ENCODE results near the gene LSM14B.
"Not testable (repeated sequence)": the region's sequence is repeated elsewhere in the genome, so short reads cannot be mapped to it uniquely, and the experiment has no call there.

Gene LSM14B

DNA sequence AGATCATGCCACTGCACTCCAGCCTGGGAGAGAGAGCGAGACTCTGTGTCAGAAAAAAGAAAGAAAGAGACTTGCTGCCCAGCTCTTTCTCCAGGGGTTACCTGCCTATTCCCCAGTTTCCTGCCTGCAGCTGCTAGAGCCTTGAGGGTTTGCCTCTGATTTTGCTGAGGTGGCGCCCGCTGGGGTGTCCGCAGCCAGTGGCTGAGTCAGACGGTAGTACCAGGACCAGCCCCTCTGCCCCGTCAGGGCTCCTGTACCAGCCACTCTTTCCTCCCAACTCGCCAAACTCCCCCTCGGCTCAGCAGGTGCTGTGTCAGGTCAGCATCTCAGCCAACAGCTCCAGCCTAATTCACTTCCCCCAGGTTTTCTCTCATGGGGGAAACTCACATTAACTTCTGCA lies 7.4 kb upstream of the LSM14B start:
- DNase-seq: no peak

DNA sequence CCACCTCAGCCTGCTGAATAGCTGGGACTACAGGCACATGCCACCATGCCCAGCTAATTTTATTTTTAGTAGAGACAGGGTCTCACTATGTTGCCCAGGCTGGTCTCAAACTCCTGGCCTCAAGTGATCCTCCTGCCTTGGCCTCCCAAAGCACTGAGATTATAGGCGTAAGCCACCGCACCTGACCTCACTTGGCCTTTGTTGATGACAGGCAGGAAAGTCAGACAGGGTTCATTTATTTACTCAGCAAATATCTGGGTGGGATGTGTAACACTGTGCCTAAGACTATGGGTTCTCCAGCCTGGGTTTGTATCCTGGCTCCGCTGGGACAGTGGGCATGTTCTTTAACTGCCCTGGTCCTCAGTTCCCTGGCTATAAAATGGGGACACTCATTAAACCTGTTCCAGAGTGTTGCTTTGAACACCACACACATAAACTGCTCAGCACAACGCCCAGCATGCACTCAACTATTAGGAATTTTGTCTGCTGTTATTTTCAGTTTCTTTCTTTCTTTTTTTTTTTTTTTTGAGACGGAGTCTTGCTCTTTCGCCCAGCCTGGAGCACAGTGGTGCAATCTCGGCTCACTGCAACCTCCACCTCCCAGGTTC lies 6.4 kb upstream of the LSM14B start:
- DNase-seq: not testable (repeated sequence)

DNA sequence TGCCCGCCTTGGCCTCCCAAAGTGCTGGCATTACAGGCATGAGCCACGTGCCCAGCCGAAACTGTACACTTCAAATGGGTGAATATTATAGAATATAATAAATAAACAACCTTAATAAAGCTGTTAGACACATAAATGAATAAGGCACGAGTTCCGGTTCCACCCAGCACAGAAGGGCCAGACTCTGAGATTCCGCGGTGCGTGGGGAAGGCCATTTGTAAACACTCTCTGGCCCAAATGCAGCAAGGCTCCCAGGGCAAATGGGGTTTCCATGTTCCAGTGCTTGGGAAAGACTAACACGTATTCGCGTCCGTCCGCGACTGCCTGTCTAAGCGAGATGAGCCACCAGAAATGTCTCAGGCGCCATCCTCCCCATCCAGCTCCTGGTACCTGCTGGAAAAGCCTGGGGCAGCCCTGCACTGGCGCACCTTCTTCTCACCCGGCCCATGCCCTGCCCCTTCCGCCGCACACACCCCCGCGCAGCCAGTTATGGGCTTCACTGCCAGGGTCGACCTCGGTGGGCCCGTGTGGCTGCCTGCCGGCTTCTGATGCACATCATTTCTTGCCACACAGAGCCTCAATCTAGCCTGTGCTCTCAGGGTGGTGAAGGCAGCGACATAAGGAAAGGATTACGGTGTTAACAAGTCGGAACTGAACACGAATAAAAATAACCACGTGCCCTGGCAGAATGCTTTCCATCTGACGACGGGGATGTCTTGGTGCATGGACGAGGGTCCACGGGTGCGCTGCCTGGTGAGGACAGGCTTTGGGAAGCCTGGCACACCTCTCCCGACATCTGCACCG lies 5.5 kb upstream of the LSM14B start:
- no peak for DNase-seq

DNA sequence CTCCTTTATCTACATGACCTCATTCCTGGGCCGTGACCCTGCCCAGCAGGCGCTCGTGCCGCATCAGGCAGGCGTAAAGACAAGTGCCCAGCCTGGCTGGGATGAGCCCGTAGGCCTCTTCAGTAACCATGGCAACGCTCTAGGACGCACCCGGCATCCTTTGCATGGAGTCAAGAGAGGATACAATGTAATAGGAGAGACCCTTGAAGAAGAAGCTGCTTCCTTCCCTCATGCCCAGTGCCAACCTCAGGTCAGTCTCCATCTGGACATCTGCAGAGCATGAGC lies 5.0 kb upstream of the LSM14B start:
- DNase-seq: no peak

DNA sequence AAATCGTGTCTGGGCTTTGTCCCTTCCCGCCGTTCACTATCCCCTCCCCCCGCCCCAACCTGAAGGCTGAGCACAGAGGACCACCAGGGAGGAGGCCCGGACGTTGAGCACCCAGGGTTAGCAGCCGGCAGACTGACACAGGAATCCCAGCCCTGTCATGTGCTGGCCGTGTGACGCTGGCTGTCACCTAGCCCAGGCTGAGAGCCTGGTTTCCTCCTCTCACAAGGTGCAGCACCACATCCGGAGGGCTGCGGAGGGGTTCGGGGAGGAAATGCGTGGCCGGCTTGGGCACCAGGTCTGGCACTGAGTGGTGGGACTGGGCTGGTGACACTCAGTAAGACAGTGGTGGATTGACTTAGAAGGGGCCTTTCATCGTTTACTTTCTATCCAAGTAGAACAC lies 4.6 kb upstream of the LSM14B start:
- peak; percentile 83 for DNase-seq

DNA sequence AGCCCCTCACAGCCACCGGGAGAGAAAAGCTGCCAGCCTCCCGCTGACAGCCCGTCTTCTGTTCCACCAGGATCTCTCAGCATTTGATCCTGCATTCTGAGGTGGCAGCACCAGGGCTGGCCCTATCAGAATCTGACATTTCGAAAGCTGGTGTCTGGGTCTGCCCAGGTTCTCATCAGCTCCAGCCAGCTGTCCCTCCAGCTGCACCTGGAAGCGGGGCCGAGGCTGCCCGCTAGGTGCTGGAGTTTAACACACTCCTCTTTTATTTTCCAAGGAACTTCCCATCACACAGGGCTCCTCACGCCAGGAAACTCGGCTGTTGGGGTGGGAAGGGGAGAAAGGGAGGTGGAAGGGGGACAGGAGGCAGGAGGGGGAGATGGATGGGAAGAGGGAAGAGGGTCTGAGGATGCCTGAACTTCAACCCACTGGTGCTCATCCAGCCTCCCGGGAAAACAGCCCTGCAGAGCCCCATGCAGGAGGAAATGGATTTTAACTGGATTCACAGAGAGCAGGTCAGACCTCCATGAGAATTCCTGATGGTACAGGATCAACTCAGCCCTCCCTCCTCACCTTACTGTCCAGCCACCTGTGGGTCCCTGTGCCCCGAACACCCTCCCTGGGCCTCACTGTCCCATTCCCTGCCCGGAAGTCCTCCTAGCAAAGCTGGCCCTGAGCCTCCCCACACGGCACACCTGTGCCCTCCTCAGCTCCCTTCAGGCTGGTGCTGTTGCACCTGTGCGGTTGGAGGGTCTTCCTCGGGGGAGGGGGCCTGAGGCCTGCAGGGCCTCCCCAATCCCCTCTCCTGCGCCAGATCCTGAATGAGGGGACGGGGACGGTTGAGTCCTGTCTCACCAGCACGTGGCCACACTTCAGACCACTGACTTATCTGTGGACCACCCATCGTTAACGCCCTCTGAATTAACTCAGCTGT lies 3.9 kb upstream of the LSM14B start:
- no peak for DNase-seq

DNA sequence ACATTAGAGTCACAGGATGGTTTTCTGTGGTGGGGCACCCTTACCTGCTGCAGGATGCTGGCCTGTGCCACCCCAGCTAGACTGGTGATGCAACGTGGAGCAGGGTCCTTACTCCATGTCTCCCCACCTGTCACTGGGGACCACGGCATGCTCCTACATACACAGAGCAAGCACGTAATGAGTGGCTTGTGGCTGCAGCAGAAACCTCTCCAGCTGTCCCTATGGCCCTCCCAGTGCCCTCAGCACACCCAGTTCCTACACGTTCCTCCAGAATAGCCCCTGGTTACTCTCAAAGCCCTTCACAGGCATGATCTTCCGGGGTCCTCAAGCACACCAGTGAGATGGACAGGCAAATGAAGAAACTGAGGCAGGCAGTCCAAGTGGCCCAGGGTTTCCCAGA lies 3.2 kb upstream of the LSM14B start:
- no peak for DNase-seq

DNA sequence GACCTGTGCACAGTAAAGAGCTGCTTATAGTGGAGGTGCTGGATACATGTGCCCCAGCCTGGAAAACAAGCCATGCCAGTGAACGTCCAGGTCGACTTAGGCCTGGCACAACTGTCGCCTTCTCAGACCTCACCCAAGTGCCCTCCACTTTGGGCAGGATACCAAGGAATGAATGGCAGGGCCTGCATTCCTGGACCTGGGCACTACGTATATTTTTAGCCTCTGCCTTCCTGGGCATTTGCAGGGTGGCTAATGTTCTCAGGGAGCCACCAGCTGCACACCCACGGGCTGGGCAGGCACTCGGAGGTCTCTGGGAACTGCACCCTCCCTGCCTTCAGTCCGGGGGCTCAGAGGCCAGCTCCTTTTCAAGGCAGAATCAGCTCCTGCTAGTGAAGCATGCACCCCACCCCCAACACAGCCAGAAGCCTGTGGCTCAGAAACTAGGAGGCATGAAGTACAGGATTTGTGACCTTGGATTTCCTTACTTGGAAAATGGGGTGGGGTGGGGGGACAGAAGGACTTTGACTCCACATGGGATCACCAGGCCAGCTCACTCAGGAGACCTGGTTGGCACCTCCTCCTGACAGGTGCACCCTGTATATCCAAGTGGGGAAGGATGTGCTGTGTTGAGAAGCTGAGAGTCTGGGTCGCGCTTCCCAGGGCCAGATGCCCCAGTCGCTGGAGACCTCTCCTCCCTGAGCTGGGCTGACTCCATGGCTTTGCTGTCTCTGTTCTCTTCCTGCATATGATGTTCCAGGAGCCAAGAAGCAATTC lies 2.5 kb upstream of the LSM14B start:
- DNase-seq: no peak

DNA sequence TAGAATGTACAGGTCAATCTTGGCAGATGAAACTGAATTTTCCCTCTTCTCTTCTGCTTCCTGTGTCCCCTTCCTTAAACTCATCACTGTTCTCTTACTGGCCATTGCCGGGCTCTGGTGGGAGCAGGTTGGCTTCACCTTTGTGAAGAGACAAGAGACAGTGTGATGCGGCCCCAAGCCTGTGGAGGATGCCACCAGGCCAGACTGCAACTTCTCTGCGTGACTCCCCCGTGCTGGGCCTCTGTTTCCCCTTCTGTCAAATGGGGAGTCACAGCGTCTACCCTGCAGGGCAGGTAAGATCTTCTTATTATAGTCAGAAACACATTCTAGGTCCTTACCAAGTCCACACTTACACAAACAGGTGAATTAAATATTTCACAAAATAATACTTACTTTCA lies 1.9 kb upstream of the LSM14B start:
- no peak for DNase-seq

DNA sequence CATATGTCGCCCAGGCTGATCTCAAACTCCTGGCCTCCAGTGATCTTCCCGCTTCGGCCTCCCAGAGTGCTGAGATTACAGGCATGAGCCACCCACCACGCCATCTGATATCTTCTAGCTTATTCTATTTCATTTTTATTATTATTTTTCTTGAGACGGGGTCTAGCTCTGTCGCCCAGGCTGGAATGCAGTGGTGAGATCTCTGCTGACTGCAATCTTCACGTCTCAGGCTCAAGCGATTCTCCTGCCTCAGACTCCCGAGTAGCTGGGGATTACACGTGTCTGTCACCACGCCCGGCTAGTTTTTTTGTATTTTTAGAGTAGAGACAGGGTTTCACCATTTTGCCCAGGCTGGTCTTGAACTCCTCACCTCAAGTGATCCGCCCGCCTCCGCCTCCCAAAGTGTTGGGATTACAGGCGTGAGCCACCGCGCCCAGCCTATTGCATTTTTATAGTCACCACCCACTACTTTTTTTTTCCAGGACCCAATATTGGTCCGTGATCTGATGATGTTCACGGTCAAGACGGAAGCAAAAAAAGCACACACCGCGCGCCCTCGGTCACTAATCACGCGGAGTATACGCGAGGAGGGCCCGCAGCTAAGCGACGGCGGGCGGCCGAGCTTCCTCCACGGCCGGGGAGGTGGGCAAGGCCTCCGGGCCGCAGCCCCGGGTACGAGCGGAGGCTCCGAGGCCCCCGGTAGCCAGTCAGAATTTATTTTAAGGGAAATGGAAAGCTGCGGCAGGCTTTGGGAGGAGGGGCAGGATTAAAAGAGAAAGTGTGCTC lies 1.1 kb upstream of the LSM14B start:
- no peak for DNase-seq

DNA sequence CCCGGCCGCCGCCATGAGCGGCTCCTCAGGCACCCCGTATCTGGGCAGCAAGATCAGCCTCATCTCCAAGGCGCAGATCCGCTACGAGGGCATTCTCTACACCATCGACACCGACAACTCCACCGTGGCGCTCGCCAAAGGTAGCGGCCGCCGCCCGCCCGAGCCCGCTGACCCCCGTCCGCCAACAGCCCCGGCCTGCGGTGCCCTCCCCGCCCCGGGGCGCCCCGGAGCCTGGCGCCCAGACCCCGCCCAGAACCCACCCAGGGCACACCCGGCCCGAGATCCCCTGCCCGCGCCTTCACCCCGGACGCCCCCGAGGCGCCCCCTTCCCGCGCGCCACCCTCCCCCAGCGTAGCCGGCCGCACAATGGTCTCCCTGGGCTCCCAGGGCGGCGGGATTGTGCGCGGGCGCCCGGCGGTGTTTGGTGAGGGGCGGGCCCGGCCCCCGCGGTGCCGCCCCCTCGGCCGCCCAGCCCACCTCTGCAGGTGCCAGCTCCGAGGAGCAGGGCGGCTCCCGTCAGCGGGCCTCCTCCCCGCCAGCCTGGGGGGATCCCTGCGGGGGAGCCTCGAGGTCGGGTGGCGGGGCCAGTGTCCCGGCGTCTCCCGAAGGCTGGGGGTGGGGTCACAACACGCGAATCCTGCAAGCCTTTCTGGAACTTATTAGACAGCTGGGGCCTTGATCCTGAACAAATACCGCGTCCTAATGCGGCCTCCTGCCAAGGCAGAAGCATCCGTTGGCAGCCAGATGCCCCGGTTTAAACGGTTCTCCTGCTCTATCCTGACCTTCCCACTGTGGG lies 577 bp downstream of the LSM14B start:
- peak; percentile 45 for DNase-seq

DNA sequence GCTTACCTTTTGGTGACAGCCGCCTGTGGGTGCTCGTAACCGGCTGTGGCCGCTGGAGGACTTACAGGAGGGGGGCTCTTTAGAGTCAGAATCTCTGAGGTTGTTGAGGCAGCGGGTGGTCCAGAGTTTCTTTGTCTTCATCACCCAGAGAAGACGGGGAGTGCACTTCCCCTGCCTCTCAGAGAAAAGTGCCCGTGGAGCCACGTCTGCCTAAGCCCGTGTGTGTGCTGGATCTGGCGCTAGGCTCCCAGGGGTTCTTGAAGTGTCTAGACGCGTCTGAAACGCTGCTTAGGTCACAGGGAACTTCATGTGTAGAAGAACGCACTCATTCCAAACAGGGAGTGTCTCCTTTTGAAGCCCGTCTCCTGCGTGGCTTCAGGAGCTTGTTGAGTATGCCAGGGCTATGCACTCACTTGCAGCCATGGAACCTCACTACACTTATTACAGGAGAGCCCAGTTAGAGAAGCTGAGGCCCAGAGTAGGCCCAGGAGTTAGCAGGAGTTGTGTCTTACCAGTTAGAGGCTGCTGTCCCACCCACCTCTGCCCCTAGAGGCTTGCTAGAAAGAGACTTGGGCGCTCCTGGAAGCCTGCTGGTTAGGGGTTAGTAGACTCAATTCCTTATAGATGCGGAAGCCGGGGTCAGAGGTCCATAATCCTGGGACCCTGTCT lies 1.3 kb downstream of the LSM14B start:
- DNase-seq: no peak

DNA sequence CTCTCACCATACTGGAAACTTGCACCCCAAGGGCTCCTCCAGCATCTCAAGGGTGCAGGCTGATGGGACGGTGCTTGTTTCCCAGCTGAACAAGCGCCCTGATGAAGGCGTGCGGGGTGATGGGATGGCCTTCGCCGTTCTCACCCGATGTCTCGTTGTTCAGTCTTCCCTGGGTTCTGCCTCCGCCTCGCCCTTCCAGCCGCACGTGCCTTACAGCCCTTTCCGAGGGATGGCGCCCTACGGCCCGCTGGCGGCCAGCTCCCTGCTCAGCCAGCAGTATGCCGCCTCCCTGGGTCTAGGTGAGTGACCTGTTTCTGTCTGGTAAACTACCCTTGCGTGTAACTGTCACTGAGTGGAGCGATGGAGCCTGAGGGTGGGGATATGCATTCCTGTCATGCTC lies 3.9 kb downstream of the LSM14B start:
- no peak for DNase-seq

DNA sequence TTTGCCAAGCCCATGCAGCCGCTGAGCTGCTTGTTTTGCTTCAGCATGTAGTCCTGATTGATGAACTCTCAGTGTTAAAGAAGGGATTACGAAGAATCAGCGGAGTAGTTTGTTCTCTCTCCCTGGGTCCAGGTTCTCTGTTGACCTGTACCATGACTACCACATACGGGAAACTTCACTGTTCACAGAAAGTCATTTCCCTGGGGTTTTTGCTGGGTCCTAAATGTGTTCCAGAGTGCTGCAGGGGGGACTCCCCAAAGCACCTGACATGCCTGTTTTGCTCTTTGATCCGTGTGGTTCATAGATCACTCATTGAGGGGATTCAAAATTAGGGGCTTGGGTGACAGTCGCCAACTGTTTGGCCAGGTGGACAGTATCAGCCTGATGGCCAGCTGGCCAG lies 5.5 kb downstream of the LSM14B start:
- DNase-seq: no peak

DNA sequence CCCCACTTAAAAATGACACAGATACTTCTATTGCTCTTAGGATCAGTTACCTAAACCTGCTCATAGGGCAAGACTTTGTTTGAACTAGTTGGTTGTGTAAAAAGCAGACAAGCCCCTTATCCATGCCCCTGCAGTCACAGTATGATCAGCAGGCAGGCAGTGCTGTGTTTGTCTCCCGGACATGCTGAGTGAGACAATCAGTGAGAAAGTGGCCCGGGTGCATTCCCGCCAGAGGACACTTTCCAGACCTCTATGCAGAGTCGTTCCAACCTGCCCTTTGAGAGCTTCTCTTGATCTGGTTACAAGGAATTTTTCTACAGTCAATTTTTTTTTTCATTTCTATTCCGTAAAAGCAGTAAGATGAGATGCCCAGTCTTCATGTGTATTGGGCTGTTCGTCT lies 6.2 kb downstream of the LSM14B start:
- DNase-seq: no peak

DNA sequence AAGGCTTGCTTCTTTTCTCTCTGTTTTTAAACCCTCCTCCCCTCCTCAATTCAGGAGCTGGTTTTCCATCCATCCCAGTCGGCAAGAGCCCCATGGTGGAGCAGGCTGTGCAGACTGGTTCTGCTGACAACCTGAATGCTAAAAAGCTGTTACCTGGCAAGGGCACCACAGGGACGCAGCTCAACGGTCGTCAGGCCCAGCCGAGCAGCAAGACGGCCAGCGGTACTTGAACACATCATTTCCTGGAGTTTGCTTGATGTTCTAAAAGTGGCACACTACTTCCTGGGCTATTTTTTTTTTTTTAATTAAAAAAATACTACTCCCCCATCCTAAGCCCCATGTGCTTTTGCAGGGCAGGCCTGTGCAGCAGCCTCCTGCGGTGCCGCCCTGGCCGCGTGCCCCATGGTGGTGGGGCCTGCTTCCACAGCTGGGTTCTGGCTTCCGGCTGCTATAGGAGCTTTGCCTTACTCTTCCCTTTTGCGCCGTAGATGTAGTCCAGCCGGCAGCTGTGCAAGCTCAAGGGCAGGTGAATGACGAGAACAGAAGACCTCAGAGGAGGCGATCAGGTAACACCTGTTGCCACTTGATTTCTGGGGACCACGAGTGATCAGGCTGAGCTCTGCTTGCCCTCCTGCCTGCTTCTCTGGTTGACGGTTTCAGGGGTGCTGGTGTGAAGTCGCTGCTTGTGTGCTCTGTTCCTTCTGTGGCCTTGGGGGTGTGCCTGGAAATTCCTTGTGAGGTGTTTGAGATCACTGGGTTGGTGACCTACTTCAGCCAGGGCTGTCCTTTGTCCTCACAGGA lies 7.7 kb downstream of the LSM14B start:
- no peak for DNase-seq

DNA sequence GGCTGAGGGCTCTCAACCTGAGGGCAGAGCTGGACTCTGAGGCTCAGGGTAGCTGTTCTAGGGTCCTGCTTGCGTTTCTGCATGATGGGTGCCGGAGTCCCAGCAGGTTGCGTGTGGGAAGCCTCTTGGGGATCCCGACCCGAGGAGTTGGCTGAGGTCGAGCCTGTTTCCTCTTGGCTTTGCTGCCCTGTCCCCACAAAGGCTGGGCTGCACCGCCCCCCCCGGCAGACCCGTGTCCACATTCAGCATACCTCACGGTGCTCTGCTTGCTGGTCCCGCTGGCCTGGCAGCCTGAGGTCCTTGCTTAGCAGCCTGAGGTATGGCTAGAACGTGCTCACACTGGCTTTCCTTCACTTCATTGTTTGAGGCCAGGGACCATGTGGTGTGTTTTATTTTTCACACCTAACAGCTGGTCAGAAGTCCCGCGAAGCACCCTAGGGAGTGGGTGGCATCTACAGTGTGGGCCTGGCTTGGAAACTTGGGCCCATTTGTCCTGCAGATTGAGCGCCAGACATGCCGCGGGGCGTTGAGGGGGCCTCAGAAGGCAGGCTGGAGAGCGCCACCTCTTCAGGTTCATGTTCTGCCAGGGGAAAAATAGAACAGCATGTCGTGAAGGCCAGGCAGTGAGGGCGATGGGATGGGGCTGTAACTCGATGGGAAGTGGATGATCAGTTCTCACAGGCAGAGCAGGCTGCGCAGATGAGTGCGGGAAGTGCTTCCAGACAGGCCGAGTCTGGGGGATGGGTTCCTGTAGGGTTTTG lies 9.5 kb downstream of the LSM14B start:
- no peak for DNase-seq

DNA sequence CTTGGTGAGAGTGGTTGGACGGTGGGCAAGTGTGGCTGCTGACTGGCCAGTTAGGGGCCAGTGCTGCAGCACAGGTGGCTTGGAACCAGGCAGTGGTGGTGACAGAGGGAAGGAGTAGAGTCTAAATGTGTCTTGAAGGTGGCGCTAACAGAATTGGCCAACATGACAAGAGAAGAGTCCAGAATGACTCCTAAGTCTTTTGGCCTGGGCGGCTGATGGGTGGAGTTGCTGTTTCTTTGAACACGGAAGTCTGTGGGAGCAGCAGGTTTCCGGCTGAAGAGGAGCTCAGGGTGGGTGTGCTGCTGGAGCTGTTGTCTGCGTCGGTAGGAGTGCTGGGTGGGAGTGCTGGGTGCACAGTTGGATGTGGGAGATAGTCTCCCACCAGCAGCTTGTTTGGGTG lies 10.1 kb downstream of the LSM14B start:
- DNase-seq: no peak
